NCI-H82 (cell line): ENCODE results near the gene TMEM209.

ENCODE experiments used
- DNase-seq: peaks from one replicate; lab custom pipeline; 2025; lab: John Stamatoyannopoulos, UW

TMEM209 gene

GRCh38 chr7:130143986-130144311, 61.3 kb downstream of the TMEM209 start:
- no peak for DNase-seq

DNA sequence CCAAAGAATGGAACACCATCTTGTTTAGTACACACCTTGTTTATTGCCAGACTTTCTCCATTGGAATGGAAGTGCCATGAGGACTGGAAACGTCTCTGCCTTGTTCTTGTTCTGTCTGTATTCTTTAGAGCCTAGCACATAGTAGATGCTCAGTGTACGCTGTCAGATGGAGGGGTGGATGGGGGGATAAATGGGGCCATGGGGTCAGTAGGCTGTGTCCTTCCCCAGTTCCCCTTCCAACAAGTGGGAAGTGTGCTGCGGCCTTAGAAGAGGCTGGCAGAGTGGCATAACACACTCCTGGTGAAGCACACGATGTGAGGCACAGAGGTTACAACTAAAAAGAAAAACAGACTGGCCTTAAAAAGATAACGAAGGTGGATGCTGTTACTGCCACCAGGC, 61.9 kb downstream of the TMEM209 start:
- DNase-seq: no peak

DNA sequence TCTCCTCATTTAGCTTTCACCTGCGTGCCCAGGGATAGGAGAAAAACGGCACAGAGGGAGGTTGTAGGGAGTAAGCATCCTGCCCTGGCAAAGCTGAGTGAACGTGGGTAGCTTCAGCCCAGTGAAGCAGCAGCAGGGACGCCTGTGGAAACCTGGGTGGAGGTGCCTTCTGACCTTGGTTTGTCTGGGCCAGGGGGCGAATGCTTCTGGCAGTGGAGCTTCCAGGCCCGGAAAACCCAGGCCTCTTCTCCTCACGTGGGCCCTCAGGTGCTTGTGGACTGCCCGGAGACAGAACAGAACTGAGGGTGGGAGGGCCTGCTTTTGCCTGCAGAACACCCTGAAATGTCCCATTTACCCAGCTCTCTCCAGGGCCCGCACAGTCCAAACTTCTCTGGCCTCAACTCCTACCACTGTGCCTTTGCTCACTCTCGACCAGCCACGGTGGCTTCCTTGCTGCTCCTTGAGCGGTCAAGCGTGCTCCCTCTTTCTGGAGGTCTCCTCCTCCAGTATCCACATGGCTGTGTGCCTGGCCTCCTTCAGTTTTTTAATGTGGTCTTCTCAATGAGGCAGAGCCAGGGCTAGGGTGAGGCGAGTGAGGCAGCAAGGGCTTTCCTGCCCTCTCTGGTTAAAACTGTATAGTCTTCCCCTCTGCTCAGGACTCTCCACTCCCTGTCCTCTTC, 62.4 kb downstream of the TMEM209 start:
- no peak for DNase-seq

DNA sequence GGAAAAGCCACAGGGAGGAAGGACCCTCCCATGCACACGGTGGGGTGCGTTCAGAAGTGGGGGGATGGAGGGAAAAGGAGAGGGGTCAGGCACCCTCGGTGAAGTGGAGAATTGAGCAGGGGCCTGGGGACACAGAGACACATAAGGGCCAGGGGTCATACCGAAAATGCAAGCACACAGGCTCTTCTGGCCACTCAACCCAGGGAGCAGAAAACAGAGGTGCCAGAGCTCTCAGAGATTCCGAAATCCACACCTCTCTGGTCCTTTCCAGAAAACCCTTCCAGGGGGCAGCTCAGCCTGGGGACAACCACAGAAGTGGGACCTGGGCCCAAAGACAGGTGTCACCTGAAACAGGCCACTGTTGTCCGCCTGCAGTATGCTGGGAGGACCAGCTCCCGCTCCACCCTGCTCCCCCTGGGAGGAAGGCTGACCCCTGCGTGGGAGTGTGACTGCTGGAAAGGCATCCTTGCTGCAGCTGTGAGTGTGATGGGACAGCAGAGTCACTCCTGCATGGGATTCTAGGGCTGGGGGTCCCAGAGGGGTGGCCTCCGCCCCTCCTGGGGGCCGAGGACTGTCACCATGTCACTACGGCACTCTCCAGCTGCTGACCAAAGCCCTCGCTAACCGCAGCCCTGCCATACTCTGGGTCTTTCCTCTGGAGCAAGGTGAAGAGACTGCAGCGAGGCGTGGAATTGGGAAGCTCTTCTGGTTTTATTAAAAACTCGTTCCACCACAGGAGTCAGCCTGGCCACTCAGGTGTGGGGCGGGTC, 63.1 kb downstream of the TMEM209 start:
- DNase-seq: no peak

- DNase-seq: no peak
Measured at GRCh38 chr7:130141161-130141883, 63.9 kb downstream of the TMEM209 start.

DNA sequence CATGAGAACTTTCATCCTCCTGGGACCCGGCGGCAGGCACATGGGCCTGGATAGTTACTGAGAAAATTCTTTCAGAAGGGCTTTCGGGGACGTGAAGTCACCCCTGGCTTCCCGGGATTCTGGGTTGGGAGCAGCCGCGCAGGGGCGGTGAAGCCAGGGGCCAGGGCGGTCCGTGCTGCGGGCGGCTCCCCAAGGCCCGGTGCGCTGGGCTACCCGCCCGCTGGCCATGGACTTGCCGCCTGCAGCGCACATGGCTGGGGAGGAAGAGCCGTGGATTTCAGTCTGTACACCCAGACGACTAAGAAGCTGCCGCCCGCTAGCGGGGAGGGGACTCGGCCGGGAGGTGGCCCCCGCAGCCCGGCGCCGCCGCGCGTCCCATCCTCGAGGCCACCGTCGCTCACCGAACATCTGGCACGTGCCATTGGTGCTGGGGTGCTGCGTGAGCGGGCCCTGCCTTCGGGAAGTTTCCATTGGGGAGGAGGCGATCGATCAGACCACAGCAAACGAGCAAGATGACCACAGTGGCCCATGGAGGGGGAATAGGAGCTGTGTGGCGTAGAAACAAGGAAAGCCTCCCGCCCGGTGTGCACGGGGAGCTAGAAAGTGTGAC, 64.5 kb downstream of the TMEM209 start:
- no peak for DNase-seq

DNA sequence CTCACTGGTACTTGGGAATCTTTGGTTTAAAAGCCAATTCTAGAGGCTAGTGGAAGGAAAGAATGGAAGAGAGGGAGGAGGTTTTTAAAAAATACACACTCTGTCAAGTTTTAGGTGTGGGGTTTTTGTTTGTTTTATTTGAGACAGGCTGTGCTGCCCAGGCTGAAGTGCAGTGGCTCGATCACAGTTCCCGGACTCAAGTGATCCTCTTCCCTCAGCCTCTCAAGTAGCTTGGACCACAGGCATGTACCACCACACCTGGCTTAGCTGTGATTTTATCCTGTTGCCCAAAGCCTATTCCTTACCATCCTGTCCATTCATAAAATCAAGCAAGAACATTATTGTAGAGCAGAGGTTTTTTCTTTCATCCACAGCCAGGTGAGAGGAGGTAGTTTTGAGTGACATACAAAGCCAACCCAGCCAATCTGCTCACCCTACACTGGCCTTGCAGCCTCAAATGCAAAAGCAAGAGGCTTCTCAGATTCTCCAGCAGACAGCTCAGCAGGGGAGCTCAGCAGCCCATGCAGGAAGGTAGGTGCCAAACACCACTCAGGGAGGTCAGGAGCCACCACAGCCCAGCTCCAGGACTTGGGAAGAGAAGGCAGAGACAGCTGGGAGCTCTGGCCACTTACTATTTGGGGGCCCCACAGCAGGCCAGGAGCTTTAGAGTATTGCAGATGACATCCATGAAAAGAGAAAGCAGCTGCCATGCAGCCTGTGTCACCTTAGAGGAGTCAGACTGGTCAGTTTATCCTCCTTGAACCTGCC, 65.8 kb downstream of the TMEM209 start:
- no peak for DNase-seq

DNA sequence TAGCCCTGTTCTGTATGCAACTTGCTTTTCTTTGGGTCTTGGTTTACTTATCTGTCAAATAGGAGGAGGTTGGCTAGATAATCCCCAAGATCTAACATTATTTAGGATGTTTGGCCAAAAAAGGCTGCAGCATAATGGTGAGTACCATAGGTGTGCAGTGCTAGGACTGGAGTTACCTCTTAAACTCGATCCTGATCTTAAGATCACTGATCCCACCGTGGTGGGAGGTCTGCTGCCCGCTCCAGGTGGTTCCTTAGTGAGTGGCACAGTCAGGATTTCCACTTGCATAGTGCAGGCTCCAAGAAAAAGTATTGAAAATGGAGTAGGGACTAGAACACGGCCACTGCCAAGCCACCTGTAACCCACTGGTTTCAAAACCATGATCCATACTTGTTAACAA, 68.0 kb downstream of the TMEM209 start:
- DNase-seq: no peak

GRCh38 chr7:130136579-130137167, 68.5 kb downstream of the TMEM209 start:
- DNase-seq: no peak

DNA sequence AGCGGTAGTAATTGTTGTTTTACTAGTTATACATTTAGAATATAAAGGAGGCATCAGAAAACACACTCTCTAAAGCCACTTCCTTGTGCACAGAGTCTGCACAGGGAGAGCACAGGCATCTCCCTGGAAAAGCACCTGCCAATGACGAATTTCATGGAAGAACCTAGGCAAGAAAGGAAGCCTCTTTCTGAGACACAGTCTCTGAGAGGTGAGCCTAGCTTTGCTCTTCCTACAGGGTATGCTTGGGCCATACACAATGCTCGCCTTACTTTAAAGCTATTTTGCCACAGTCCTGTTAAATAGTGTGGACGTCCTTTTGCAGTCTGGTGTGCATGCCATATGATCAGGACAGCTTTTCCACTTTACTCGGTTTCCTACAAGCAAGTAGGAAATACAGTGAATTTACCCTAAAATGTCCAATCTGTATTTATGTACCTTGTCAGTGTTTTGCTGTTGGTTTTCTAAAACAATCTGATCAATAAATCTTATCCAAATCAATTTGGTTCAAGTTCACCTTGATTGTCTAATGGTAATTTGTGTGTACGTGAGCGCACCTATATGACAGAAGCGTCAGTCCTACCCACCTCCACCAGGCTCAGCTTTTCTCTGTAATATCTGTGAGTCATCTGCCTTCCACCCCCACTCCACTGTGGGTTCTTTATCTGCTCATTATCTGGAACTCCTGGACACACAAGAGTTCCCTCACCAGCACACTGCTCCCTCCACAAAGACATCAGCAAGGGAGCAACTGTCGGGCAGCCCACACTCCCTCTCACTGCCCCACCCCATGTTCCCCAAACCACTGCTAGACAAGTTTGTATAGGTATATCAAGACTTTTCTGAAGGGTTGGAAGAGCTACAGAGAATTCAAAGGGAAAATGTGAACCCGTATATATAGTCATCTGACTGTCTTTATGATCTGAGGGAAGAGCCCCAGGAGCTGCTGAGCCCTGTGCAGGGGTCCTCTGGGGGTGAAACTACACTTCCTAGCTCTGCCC, 69.7 kb downstream of the TMEM209 start:
- DNase-seq: no peak

DNA sequence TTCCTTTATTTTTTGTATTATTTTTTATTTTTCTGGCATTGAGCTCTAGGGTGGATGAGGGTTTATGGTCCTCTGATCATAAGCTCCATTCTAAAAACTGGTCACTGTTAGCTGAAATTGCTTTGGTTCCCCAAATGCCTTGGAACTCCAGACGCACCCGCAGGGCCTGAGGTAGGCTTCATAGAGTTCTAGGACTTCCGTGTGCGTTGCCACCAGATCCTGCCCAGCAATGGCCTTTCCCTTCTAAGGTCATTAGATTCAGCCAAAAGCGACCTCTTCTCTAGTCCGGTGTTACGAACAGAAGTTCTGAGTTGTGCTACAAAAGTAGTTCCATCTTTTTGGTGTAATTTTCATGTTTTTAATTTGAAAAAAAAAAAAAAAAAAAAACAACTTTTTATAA, 70.5 kb downstream of the TMEM209 start:
- no peak for DNase-seq

DNA sequence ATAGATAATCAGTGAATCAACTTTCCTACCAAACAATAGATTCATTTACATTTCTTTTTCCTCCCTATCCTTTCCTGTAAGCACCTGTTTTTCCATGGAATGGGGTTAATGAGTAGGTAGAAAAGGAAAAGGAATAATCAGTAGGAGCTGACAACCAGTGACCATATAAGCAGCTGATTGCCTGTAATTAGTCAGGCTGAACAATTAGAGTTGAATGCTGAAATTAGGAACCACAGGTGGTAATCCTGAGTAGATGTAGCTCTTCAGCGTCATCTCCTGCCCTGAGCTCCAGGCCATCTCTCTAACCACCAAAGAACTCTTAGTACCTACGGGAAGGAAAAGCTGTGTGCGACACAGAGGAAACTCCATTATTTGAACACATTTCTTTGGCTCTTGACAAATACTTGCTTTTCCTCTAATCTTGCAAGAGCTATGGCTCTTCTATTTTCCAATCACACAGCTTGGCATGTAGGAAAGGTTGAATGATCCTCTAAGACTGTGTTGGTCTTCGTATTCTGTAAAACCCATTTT, 71.0 kb downstream of the TMEM209 start:
- DNase-seq: no peak

GRCh38 chr7:130133029-130133782, 72.0 kb downstream of the TMEM209 start:
- no peak for DNase-seq

GRCh38 chr7:130131964-130132875, 73.0 kb downstream of the TMEM209 start:
- DNase-seq: no peak

GRCh38 chr7:130131191-130131834, 73.9 kb downstream of the TMEM209 start:
- no peak for DNase-seq

DNA sequence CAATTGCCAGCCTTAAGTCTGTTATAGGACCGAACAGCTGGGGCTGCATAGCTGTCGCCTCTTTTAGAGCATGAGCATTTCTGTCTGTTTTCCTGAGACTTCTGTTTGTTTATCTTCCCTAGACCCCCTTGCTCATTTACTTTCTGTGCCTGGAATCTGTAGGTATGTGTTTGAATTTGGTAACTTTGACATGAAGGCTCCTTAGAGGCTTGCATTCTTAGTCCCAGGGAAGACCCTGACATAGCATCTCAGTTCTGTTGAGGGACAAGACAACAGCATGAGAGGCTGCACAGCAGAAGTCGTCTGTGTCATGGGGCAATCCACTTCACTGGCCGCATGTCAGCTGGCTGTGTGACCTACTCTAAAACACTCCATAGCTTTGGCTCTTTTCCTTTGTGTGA, 76.2 kb downstream of the TMEM209 start:
- DNase-seq: no peak

DNA sequence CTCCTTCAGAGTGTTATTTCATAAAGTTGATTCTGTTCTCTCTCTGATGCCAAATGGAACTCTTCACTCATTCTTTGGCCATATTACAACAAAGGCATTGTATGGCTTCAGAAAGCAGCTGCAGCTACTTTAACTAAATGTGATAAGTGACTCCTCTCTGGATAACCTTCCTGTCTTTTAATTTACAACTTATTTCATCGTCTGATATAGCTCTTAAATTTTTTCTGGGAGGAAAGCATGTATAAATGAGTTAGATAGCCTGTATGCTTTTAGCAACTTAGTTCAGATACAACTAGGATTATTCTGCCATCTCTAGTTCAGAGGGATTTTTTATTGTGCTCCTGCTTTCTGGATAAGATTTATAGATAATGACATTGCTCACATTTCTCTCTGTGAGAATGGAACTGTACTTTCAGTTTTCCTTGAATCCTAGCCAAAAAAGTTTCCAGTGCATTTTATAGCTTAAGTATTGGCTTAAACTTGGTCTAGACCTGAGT, 77.3 kb downstream of the TMEM209 start:
- no peak for DNase-seq

DNA sequence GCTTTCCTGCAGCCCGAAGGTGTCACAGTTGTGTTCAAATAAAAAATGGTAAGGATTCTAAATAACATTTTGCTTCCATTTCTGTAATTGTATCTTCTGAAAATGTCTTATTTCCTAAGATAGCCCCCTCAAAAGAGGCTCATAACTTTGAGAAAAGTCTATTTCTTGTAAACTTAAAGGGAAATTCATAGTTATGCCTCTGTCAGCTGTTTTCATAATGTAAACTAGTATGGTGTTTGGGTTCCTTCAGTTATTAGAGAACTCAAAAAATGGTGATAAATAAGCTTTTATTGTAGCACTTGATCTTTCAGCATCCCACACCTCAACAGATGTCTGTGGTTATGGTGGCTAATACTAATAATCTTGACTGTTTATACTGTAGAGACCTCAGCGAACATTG, 77.8 kb downstream of the TMEM209 start:
- no peak for DNase-seq
